NCI-H1105 (cell line): Measurements from ENCODE around the gene ZNF511.
"Not testable (repeated sequence)": the region's sequence is repeated elsewhere in the genome, so short reads cannot be mapped to it uniquely, and the experiment has no call there.

Experiments used
- DNase-seq: peaks from one replicate; lab custom pipeline; 2025; lab: John Stamatoyannopoulos, UW

Gene ZNF511

DNA sequence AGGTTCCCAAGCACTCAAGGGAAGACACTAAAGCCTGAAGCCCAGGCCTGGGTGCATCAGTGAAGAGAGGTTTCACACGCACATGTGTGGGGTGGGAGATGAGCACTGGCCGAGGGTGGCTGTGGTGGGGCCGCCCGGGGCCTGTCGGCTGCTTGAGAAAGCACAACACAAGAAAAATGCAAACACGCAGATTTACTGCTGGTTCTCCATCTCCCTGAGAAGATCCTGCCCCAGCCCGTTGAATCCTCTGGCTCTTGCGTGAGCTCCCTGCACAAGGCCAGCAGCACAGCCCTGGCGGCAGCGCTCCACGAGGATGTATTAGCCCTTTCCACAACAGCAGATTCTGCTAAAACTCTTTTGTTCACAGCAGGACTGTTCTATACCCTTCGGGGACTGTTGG lies 6.2 kb downstream of the ZNF511 start:
- DNase-seq, result no peak

- DNase-seq, result no peak
These were observed 7.1 kb downstream of the ZNF511 start for GRCh38 chr10:133315847-133316246.

GRCh38 chr10:133316266-133316665 lies 7.6 kb downstream of the ZNF511 start:
- no peak for DNase-seq

DNA sequence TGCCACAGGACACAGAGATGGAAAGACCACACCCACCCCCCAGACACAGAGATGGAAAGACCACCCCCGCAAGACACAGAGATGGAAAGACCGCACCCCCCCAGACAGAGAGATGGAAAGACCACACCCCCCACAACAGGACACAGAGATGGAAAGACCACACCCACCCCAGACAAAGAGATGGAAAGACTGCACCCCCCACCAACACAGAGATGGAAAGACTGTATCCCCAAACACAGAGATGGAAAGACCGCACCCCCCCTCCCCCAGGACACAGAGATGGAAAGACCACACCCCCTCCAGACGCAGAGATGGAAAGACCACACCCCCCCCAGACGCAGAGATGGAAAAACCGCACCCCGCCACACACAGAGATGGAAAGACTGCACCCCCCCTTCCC lies 8.0 kb downstream of the ZNF511 start:
- no peak for DNase-seq

DNA sequence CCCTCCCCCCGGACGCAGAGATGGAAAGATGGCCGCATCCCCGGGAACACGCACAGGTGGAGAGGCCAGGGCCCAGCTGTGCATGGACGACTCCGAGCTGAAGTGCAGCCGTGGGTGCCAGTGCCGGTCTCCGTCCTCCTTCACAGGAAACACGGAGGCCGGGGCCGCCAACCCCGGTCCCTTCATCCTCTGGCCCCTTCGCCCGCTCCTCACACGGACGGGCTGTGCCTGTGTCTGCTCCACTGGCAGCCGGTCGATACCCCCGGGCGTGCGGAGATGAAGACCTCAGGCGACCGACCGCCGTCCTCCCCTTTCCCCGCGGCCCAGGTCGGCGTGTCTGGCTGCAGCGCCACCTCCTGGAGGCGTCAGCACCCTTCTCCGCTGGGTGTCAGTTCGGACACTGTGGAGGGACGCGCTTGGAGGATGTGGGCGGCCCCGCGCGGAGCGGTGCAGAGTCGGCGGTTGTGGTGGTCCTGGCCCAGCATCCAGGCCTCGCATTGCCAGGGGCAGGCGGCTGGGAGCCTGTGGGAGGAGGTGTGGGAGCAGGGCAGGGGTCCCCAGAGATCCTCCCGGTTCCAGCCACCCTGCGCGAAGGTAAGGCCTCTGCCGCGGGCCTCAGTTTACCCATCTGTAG lies 9.9 kb downstream of the ZNF511 start:
- DNase-seq, result peak; percentile 52

DNA sequence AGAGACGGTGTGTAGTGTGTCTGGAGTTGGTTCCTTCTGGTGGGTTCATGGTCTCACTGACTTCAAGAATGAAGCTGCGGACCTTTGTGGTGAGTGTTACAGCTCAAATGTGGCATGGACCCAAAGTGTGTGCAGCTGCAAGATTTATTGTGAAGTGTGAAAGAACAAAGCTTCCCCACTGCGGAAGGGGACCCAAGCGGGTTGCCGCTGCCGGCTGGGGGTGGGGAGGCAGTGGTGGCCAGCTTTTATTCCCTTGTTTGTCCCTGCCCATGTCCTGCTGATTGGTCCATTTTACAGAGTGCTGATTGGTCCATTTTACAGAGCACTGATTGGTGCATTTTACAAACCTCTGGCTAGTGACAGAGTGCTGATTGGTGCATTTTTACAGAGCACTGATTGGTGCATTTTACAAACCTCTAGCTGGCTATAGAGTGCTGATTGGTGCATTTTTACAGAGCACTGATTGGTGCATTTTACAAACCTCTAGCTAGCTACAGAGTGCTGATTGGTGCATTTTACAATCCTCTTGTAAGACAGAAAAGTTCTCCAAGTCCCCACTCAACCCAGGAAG lies 12.2 kb downstream of the ZNF511 start:
- not testable (repeated sequence) for DNase-seq

DNA sequence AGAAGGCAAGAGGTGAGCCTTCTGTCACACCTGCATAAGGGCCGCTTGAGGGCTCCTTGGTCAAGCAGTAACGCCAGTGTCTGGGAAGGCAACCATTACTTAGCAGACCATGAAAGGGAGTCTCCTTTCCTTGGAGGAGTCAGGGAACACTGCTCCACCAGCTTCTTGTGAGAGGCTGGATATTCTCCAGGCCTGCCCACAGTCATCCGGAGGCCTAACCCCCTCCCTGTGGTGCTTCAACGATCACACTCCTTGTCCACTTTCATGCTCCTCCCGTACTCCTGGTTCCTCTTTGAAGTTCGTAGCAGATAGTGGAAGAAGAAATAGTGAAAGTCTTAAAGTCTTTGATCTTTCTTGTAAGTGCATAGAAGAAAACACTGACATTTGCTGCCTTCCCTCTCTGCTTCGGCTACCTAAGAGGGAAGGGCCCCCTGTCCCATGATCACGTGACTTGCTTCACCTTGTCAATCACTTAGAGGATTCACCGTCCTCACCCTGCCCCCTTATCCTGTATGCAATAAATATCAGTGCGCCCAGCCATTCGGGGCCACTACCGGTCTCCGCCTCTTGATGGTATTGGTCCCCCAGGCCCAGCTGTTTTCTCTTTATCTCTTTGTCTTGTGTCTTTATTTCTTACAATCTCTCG lies 13.5 kb downstream of the ZNF511 start:
- DNase-seq, result not testable (repeated sequence)

DNA sequence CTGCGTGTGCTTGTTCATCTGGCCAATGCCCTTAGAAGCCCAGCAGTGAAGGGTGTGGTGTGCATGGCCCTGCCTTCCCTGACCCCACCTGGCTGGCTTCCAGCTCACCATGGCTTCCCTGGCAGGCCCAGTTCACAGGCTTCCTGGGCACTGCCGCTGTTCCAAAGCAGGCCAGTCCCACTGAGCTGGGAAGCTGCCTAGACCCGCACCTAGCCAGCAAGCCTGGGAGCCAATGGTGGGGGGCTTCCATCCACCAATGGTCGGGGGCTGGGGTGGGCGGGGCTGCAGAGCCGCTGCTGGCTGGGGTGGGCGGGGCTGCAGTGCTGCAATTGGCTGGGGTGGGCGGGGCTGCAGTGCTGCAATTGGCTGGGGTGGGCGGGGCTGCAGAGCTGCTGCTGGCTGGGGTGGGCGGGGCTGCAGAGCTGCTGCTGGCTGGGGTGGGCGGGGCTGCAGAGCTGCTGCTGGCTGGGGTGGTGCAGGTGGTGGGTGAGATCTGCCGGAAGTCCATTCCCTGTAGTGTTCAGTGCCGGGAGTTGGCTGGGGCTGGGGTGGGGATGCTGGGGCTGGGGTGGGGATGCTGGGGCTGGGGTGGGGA lies 15.6 kb downstream of the ZNF511 start:
- peak; percentile 65 for DNase-seq

DNA sequence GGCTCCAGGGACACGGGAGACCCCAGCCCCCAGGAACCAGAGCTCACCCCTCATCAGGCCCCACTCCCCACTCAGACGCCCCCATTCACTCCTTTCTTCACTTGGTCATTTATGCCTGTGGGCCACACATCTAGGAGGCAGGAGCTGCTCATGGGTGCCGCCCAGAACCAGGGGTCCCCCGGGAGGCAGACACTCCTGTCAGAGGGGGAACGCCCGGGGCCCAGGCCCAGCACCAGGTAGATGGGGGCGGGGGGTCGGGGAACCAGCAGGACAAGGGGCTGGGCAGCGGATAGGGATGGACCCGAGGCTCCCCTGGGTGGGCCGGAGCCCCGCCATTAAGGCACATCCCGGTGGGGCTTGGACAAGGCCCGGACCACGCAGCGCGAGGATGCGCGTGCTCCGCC lies 16.1 kb downstream of the ZNF511 start:
- DNase-seq, result no peak

- no peak for DNase-seq
These were observed 16.9 kb downstream of the ZNF511 start for GRCh38 chr10:133325440-133326222.

DNA sequence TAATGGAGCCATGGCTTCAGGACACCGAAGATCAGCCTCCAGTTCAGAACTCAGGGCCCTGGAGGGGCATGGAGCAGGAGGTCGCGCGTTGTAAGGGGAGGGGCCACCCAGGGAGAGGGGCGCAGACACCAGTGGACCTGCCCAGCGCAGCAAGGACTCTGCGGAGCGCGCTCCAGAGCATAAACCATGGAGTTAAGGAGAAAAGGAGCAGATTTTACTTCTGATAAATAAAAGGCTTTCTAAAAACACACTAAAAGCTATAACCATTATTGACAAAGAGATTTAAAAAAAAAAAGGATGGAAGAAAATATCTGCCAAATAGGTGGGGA lies 17.5 kb downstream of the ZNF511 start:
- DNase-seq, result no peak

GRCh38 chr10:133326745-133327650 lies 18.3 kb downstream of the ZNF511 start:
- no peak for DNase-seq

DNA sequence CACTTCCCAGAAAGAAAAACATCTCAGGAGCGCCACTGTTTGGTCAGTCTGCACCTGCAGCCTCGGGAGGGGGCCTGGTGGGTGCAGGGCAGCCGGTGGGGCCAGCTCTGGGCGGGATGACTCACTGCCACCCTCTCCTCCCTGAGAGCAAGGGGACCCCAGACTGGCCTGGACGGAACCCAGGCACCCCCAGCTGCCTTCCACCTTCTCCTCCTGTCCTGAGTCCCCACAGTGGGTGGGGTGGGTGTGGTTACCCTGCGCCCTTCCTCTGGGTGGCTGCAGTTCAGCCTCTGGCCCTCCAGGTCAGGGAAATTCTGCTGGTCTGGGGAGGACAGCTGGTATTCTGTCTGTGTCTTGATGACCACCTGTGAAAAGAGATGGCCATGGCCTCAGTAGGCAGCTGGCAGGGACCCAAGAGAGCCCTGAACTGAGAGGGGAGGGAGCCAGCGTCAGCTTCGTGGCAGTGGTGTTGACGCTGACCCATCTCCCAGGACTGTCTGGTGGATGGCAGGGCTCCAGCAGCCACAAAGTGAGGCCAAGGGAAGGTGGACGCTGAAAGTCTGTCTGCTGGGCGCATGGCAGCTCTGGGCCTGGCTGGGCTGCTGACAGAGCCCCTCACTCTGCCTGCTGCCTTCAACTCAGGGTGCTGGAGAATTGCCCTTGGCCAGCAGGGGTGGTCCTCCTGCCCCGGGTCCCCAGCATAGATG lies 19.1 kb downstream of the ZNF511 start:
- DNase-seq, result no peak

DNA sequence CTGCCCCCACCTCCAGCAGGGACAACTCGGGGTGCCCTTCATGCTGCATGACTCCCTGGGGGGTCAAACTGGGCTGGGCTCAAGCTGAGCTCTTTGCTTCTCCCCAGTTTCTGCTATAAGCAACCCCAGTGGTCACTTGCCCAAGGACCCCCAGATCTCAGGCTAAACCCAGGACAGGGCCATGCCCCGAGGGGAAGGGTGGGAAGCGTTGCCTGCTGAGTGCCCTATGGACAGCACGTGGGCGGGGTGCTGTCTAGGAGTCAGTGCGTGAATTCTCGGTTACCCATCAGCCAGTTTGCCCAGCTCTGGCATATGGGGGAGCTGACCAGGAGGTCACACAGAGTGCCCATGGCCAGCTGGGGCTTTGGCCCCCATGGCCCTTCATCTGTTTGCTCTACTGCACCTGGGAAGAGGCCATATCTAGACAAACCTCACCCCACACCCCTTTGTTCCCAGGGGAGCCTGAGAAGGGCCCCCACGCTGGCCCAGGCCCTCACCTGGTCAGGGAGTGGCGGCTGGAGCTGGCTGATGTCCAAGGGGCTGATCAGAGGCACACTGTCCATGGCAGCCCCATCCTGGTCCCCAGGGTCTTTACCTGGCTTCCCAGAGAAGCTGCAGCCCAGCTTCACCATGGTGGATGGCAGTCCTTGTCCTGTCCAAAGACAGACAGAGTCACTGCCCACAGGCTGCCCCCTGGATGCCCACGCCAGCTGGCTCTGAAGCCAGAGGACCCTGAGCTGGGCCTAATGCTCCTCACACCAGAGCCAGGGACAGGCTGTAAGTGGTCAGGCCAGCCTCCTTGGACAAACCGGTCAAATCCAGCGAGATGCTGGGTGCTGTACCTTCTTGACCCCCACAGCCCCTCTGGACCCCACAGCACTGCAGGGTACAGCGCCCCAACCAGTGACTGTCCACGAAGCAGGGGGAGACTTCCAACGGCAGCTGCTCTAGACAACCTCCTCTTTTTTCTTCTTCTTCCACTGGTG lies 19.9 kb downstream of the ZNF511 start:
- DNase-seq, result no peak

DNA sequence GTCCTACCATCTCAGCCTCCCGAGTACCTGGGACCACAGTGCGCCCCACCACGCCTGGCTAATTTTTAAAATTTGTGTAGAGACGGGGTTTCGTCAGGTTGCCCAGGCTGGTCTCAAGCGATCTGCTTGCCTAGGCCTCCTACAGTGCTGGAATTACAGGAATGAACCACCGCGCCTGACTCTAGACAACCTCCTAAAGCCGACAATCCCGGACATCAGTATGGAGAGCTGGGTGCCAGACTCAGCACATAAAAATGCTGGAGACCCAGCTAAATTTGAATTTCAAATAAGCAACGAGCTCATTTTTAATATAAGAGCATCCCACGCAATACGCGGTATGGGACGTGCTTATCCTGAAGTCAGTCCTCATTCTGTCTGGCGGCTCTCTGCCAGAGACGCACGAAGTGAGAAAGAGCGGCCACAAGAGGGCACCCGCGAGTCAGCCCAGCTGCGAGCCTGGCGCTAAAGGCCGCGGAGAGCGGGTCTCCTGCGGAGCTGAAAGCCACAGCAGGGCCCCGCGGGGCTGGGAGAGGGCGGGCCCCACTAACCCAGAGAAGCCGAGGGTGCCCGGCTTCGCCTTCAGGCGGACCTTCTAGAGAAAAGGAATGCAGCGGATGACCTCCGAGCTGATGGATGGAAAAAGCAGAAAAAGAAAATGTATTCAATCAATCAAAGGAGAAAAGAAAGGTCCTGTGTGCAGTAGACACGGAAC lies 20.9 kb downstream of the ZNF511 start:
- DNase-seq, result peak; percentile 39

- no peak for DNase-seq
These were observed 24.4 kb downstream of the ZNF511 start for GRCh38 chr10:133332936-133333699.

- DNase-seq, result no peak
These were observed 26.0 kb downstream of the ZNF511 start for GRCh38 chr10:133334503-133335245.
